GM12891 (cell line): ENCODE measurements around the gene DGKI.

Experiments
- POLR2A ChIP-seq: IDR thresholded peaks from 2 replicates; pipeline ENCODE4 v1.6.1; 2011; ENCODE audit warnings: low read depth, low read length, control low read depth
- POLR2AphosphoS5 ChIP-seq: IDR thresholded peaks from 2 replicates; pipeline ENCODE4 v1.6.1; 2011; ENCODE audit warnings: low read depth, low read length, control low read depth
- POU2F2 ChIP-seq: IDR thresholded peaks from 2 replicates; pipeline ENCODE4 v1.6.1; 2011; ENCODE audit warnings: low read depth, mild to moderate bottlenecking, control low read depth, low read length, moderate library complexity

GRCh38 chr7:137838706-137839315 is 8.0 kb downstream of the DGKI start:
- no peak for TF ChIP-seq POU2F2
- TF ChIP-seq POLR2A: no peak
- no peak for TF ChIP-seq POLR2AphosphoS5
